H9 (cell line): ENCODE data around the gene CACNA1H. TPM values are rescaled to one million over a fixed set of nuclear protein-coding genes. Genes with fewer than 3 reads are reported as not detected.

Source experiments
- DNase-seq: peaks from one replicate; pipeline ENCODE4 v3.0.0-alpha.2; 2017
- H2AFZ ChIP-seq: one replicate; pipeline ENCODE4 v1.6.1; 2013; ENCODE audit warnings: mild to moderate bottlenecking, low read length, control low read depth, moderate library complexity
- H2AK5ac ChIP-seq: 2 replicates; pipeline ENCODE4 v1.6.1; 2013; ENCODE audit warnings: low read length, control low read depth, mixed read lengths; ENCODE audit not compliant: insufficient read length
- H2BK120ac ChIP-seq: one replicate; pipeline ENCODE4 v1.6.1; 2013; ENCODE audit warnings: low read depth, mild to moderate bottlenecking, low read length, control low read depth, inconsistent platforms; ENCODE audit not compliant: poor library complexity, severe bottlenecking
- H2BK12ac ChIP-seq: 2 replicates; pipeline ENCODE4 v1.6.1; 2013; ENCODE audit warnings: low read length, control low read depth, mixed read lengths, low read depth; ENCODE audit not compliant: insufficient read length
- H2BK15ac ChIP-seq: 2 replicates; pipeline ENCODE4 v1.6.1; 2013; ENCODE audit warnings: low read depth, low read length, control low read depth
- H2BK20ac ChIP-seq: one replicate; pipeline ENCODE4 v1.6.1; 2013; ENCODE audit warnings: low read depth, mild to moderate bottlenecking, low read length, control low read depth, inconsistent platforms; ENCODE audit not compliant: poor library complexity, severe bottlenecking
- H2BK5ac ChIP-seq: 2 replicates; pipeline ENCODE4 v1.6.1; 2013; ENCODE audit warnings: low read length, control low read depth, mixed read lengths; ENCODE audit not compliant: insufficient read length
- H3K14ac ChIP-seq: 2 replicates; pipeline ENCODE4 v1.6.1; 2013; ENCODE audit warnings: low read length, control low read depth; ENCODE audit not compliant: insufficient read depth
- H3K18ac ChIP-seq: 2 replicates; pipeline ENCODE4 v1.6.1; 2013; ENCODE audit warnings: low read depth, mild to moderate bottlenecking, mixed read lengths, low read length, control low read depth; ENCODE audit not compliant: insufficient read length
- H3K23ac ChIP-seq: 2 replicates; pipeline ENCODE4 v1.6.1; 2013; ENCODE audit warnings: low read length, control low read depth, mixed read lengths, low read depth; ENCODE audit not compliant: insufficient read length
- H3K23me2 ChIP-seq: 2 replicates; pipeline ENCODE4 v1.6.1; 2013; ENCODE audit warnings: low read depth, mild to moderate bottlenecking, mixed read lengths, low read length, control low read depth; ENCODE audit not compliant: insufficient read length, poor library complexity, severe bottlenecking
- H3K27ac ChIP-seq: 2 replicates; pipeline ENCODE4 v1.5.1; 2013; ENCODE audit warnings: low read length, control low read depth, mixed read lengths, low read depth; ENCODE audit not compliant: insufficient read length
- H3K27me3 ChIP-seq: 2 replicates; pipeline ENCODE4 v1.6.1; 2013; ENCODE audit warnings: low read length, control low read depth, inconsistent platforms; ENCODE audit not compliant: insufficient read depth
- H3K4ac ChIP-seq: 2 replicates; pipeline ENCODE4 v1.6.1; 2013; ENCODE audit warnings: low read depth, mild to moderate bottlenecking, control low read depth, inconsistent platforms, low read length, moderate library complexity
- H3K4me1 ChIP-seq: 2 replicates; pipeline ENCODE4 v1.6.1; 2013; ENCODE audit warnings: low read length, control low read depth, inconsistent platforms; ENCODE audit not compliant: insufficient read depth
- H3K4me2 ChIP-seq: 2 replicates; pipeline ENCODE4 v1.6.1; 2013; ENCODE audit warnings: low read length, control low read depth, mixed read lengths; ENCODE audit not compliant: insufficient read length, insufficient read depth
- H3K56ac ChIP-seq: 2 replicates; pipeline ENCODE4 v1.6.1; 2013; ENCODE audit warnings: low read depth, mild to moderate bottlenecking, mixed read lengths, low read length, control low read depth; ENCODE audit not compliant: insufficient read length
- H3K79me1 ChIP-seq: 2 replicates; pipeline ENCODE4 v1.6.1; 2013; ENCODE audit warnings: low read depth, mild to moderate bottlenecking, moderate library complexity, low read length, control low read depth, inconsistent platforms; ENCODE audit not compliant: insufficient read depth, poor library complexity, severe bottlenecking
- H3K79me2 ChIP-seq: 2 replicates; pipeline ENCODE4 v1.6.1; 2013; ENCODE audit warnings: low read length, control low read depth, inconsistent platforms; ENCODE audit not compliant: insufficient read depth
- H3K9ac ChIP-seq: 2 replicates; pipeline ENCODE4 v1.6.1; 2013; ENCODE audit warnings: low read length, control low read depth, mixed read lengths; ENCODE audit not compliant: insufficient read length; ENCODE audit errors: extremely low read depth
- H3K9me3 ChIP-seq: one replicate; pipeline ENCODE4 v1.6.1; 2013; ENCODE audit warnings: low read depth, low read length, inconsistent platforms; ENCODE audit not compliant: control insufficient read depth
- H3T11ph ChIP-seq: one replicate; pipeline ENCODE4 v1.6.1; 2013; ENCODE audit warnings: mild to moderate bottlenecking, low read length, control low read depth, inconsistent platforms
- H4K20me1 ChIP-seq: one replicate; pipeline ENCODE4 v1.6.1; 2013; ENCODE audit not compliant: control insufficient read depth, insufficient read length, insufficient read depth
- H4K5ac ChIP-seq: 2 replicates; pipeline ENCODE4 v1.6.1; 2013; ENCODE audit warnings: low read depth, mild to moderate bottlenecking, mixed read lengths, low read length, control low read depth; ENCODE audit not compliant: insufficient read length
- H4K8ac ChIP-seq: replicated peaks from 2 replicates; pipeline ENCODE4 v1.6.1; 2013; ENCODE audit warnings: low read length, control low read depth, mixed read lengths, low read depth; ENCODE audit not compliant: insufficient read length
- H4K91ac ChIP-seq: 2 replicates; pipeline ENCODE4 v1.6.1; 2013; ENCODE audit warnings: low read depth, mild to moderate bottlenecking, moderate library complexity, mixed read lengths, low read length, control low read depth; ENCODE audit not compliant: insufficient read length
- H3K27ac Mint-ChIP-seq, 3 experiments: 2 replicates in 2 of 3; 3 replicates in 1 of 3; pipeline ENCODE4 v1.8.0; 2020 to 2021; ENCODE audit warnings: mixed read lengths in 3 of 3, mild to moderate bottlenecking in 1 of 3, moderate library complexity in 1 of 3
- H3K27me3 Mint-ChIP-seq: 2 replicates; pipeline ENCODE4 v1.8.0; 2021; ENCODE audit warnings: low read depth, mild to moderate bottlenecking, moderate library complexity, mixed read lengths
- H3K36me3 Mint-ChIP-seq, 3 experiments: 2 replicates in 2 of 3; 3 replicates in 1 of 3; pipeline ENCODE4 v1.8.0; 2020 to 2021; ENCODE audit warnings: low read depth in 3 of 3, mixed read lengths in 3 of 3; ENCODE audit not compliant: insufficient read depth in 1 of 3
- H3K4me1 Mint-ChIP-seq, 2 experiments: 2 replicates each; pipeline ENCODE4 v1.8.0; 2020; ENCODE audit warnings: mixed read lengths in 2 of 2
- H3K4me3 Mint-ChIP-seq, 2 experiments: 2 replicates in 1 of 2; 3 replicates in 1 of 2; pipeline ENCODE4 v1.8.0; 2020 to 2021; ENCODE audit warnings: mild to moderate bottlenecking in 2 of 2, mixed read lengths in 2 of 2, moderate library complexity in 1 of 2
- H3K9me3 Mint-ChIP-seq, 2 experiments: 2 replicates in 1 of 2; 3 replicates in 1 of 2; pipeline ENCODE4 v1.8.0; 2020; ENCODE audit warnings: mild to moderate bottlenecking in 2 of 2, mixed read lengths in 2 of 2, moderate library complexity in 1 of 2
- CTCF ChIP-seq: fragments of 200-600 bp; sonication (generic); conservative IDR thresholded peaks from 3 replicates; pipeline ENCODE4 v1.8.0; 2021; ENCODE audit warnings: antibody characterized with exemption, mild to moderate bottlenecking
- WGBS: extraction: QIAGEN DNeasy Blood & Tissue Kit; methylation state at CpG from one replicate; pipeline ENCODE4 v1.1.7; 2013; ENCODE audit warnings: missing lambda C conversion rate, low lambda C conversion rate, mixed read lengths; ENCODE audit not compliant: insufficient read length; ENCODE audit errors: extremely low coverage; 5-methylcytosine and 5-hydroxymethylcytosine counted together
- total RNA-seq: library from RNA; stranded (reverse); gene quantifications from 2 replicates; pipeline ENCODE4 v1.2.1, GENCODE V29; 2021

Gene CACNA1H
- total RNA-seq, 1 experiment from 2014 or later, result 43.3 TPM

- Histone ChIP-seq H3K23ac (no peak overlapping the region), H2BK15ac (no peak overlapping the region), H3K79me1 (no peaks in the 10 kb centered on the region), H2BK5ac (no peak overlapping the region), H2BK12ac (no peak overlapping the region), H3K4ac (no peak overlapping the region), H3K9ac (no peak overlapping the region), H3K23me2 (no peaks in the 10 kb centered on the region), H3K4me1 (no peaks in the 10 kb centered on the region), H3T11ph (no peak overlapping the region), H4K91ac (no peak overlapping the region), H4K5ac (no peak overlapping the region), H3K14ac (no peak overlapping the region), H2AFZ (no peak overlapping the region), H3K4me2 (no peak overlapping the region), H2BK20ac (no peak overlapping the region), H3K18ac (no peak overlapping the region), H3K9me3 (no peaks in the 10 kb centered on the region), H3K79me2 (no peaks in the 10 kb centered on the region), H3K27me3 (no peaks in the 10 kb centered on the region), H3K27ac (no peak overlapping the region), H4K8ac (no peak overlapping the region), H4K20me1 (no peaks in the 10 kb centered on the region), H2BK120ac (no peak overlapping the region), H3K56ac (no peak overlapping the region), H2AK5ac (no peak overlapping the region)
- H3K27ac Mint-ChIP-seq, result no peak overlapping the region
- H3K4me1 Mint-ChIP-seq, result peaks cover 0 to 11% of the 10 kb centered on the region in 2 experiments; a peak in 3 of 4 replicates
- no CpG with 5 or more reads among the region's 34 CpGs for WGBS
- no peak overlapping the region for H3K4me3 Mint-ChIP-seq
- no peaks in the 10 kb centered on the region for H3K36me3 Mint-ChIP-seq
- no peak for TF ChIP-seq CTCF
- no peak for DNase-seq
- no peaks in the 10 kb centered on the region for H3K9me3 Mint-ChIP-seq
- peaks cover 35% of the 10 kb centered on the region for H3K27me3 Mint-ChIP-seq
Measured at GRCh38 chr16:1257561-1258224, 104.8 kb downstream of the CACNA1H start.
